KOPT-K1 (cell line): ENCODE results near the gene CAMKK1.

ENCODE experiments used
- H3K27ac ChIP-seq: fragments of 200-600 bp; sonication (generic); 2 replicates; pipeline ENCODE4 v1.5.1; 2016; ENCODE audit warnings: antibody characterized with exemption, mild to moderate bottlenecking, low read depth, low read length; ENCODE audit not compliant: poor library complexity, severe bottlenecking
- H3K36me3 ChIP-seq: fragments of 200-600 bp; sonication (generic); 2 replicates; pipeline ENCODE4 v1.5.1; 2017; ENCODE audit warnings: antibody characterized with exemption, mild to moderate bottlenecking, low read length, moderate library complexity; ENCODE audit not compliant: insufficient read depth
- H3K9me3 ChIP-seq: fragments of 200-600 bp; sonication (generic); 2 replicates; pipeline ENCODE4 v1.5.1; 2017; ENCODE audit warnings: antibody characterized with exemption, low read length, mild to moderate bottlenecking; ENCODE audit not compliant: insufficient read depth, poor library complexity, severe bottlenecking

Gene CAMKK1

GRCh38 chr17:3894188-3894587 is 1.3 kb upstream of the CAMKK1 start:
- H3K36me3 ChIP-seq: no peaks in the 10 kb centered on the region
- H3K27ac ChIP-seq: no peak overlapping the region
- no peaks in the 10 kb centered on the region for H3K9me3 ChIP-seq

- peak overlapping the region; percentile 54 for H3K27ac ChIP-seq
- no peaks in the 10 kb centered on the region for H3K9me3 ChIP-seq
- H3K36me3 ChIP-seq: no peaks in the 10 kb centered on the region
Observed at GRCh38 chr17:3893720-3894116, 865 bp upstream of the CAMKK1 start.

DNA sequence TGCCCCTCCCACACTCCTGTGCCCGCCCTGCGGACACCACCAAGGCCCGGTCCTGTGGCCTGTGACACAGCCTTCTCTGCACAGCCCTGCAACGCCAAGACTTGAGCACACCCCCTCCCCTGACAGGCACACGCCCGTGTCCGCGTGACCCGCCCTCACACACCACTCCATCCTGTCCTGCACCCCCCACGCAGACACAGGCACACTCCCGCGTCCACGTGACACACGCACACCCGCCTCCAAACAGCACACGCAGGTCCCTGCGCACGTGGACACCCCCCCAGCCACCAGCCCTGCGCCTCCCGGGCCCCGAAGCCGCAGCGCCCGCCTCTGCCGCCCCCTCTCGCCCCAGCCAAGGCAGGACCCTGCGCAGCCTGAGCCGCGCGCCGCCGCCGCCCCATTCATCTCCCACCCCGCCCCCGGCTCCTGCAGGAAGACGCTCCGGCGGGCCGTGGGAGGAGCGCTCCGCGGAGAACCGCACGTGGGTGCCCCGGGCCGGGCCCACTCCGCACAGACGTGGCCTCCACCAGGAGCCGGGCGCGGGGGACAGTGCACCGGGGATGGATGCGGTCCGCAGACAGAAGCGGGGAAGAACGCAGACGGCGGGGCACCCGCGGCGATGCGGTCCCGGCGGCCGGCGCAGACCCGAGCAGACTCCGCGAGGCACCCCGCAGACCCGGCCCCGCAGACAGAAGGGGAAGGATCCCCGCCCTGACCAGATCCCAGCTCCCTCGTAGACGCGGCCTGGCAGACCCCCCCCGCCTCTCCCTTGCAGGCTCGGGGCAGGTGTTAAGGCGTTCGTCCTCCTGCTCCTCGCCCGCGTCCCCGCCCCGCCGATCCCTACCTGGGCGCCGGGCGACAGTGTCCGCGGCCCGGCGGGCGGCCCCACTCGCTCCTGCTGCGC is 506 bp downstream of the CAMKK1 start:
- Histone ChIP-seq H3K36me3 (no peaks in the 10 kb centered on the region), H3K9me3 (no peaks in the 10 kb centered on the region), H3K27ac (peak overlapping the region; percentile 16)

- H3K36me3 ChIP-seq: no peaks in the 10 kb centered on the region
- no peak overlapping the region for H3K27ac ChIP-seq
- H3K9me3 ChIP-seq: no peaks in the 10 kb centered on the region
Observed at GRCh38 chr17:3891626-3892094, 1.2 kb downstream of the CAMKK1 start.

- Histone ChIP-seq H3K9me3 (no peaks in the 10 kb centered on the region), H3K36me3 (no peaks in the 10 kb centered on the region), H3K27ac (no peak overlapping the region)
Observed at GRCh38 chr17:3890878-3891219, 2.0 kb downstream of the CAMKK1 start.

DNA sequence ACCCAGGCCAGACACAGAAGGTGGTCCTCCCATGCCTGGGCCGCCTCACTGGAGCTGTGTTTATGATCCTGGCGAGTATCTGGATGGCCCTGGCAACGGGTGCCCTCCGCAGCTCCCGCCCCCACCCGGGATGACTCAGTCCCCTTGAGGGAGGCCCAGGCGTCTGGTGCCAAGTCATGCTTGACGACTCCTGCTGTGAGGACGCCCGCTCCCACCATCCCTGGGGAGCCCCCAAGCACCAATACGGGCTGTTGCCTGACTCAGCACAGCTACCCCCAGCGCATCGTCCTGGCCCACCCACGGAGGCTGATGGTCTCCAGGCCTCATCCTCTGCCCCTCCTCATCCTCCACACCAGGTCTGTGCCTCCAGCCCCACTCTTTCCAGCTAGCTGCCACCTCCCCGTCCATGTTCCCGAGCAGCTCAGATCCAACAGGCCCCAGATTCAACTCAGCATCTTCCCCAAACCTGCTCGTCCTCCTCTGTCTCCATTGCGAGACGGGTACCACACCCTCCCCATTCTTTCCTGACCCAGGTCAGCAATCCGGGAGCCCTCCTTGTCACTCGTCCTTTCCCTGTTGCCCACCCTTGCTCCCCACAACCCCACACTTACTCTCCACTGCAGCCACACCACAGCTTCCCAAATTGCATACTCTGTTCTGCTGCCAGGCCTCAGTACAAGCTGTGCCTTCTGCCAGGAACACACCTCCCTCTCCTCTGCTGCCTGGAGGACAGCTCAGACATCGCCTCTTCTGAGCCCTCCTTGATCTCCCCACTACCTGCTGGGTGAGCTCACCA is 2.6 kb downstream of the CAMKK1 start:
- Histone ChIP-seq H3K36me3 (no peaks in the 10 kb centered on the region), H3K9me3 (no peaks in the 10 kb centered on the region), H3K27ac (no peak overlapping the region)

DNA sequence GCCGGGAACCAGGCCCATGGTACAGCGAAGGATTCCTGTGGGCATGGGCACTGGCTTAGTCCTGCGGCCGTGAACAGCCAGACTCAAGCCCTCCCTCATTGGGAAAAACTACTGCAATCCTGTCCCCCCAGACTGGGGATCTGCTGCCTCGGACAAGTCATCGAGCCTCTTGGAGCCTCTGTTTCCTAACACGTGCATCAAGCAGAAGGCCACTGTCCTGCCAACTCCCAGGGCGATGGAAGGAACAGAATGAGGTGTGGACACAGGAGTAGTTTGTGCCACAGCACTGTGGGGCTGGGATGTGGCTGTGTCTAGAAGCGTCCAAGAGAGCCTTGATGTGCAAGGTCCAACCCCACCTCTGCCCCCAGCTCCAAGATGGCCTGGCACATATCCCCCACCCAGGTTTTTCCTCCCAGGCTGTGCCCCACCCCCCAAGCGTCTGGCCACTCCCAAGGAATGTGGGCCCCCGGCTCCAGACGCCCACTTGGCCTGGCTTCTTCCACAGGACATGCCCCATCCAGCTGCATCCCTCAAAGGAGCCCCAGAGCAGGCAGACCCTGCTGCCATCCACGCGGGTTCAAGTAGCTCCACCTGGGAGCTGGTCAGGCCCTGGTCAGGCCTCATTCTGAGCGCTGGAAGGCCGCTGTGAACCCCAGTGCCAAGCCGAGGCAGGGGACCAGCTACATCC is 3.4 kb downstream of the CAMKK1 start:
- H3K9me3 ChIP-seq: no peaks in the 10 kb centered on the region
- H3K36me3 ChIP-seq: no peaks in the 10 kb centered on the region
- no peak overlapping the region for H3K27ac ChIP-seq

DNA sequence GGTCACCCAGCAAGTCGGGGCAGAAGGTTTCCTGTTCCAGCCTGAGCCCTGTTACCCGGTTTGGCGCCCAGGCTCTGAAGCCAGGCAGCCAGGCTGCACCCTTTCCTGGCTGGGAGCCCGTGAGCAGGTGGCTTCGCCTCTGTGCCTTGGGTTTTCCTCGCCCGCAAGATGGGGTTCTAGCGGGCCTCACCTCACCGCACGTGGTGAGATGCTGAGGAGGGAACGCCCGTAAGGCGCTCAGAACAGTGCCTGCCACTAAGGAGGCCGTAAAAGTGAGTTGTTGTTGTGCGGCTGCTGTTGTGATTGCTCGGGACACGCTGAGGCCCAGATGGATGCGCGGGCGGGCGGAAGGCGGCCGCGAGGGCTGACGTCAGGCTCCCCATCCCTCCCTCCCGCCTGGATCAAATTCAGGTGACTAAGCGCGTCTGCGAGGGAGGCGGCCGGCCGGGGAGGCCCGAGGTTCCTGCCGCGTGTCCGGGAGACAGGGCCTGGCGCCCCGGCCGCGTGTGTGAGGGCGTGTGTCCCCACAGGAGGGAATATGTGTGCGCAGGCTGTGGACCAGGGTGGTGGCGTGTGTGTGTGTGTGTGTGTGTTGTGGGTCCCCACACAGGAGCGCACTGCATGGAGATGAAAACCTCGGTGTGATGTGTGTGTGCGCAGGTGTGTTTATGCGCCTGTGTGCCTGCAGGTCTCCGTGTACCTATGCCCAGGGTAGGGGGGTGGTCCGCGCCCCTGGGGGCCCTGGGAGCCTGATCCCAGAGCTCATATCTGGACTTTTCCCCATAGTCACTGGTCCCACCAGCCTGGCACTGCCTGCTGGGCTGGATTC is 4.3 kb downstream of the CAMKK1 start:
- no peaks in the 10 kb centered on the region for H3K9me3 ChIP-seq

DNA sequence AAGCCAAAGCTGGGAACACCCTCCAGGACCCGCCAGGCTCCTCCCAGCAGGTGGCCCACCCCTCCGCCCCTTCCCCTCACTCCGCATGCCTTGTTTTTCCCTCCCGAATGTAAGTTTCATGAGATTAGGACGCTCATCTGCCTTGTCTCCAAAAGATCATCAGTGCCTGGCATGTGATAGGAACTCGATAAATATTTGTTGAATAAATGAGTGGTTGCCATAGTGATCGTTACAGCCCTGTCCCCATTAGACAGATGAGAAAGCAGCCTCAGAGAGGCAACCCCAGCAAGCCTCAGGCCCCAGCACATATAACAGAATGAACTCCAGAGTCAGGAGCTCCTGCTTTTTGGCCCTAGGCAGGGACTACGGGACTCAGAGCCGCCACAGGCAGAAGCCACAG is 5.0 kb downstream of the CAMKK1 start:
- Histone ChIP-seq H3K27ac (peak overlapping the region; percentile 37), H3K9me3 (no peaks in the 10 kb centered on the region), H3K36me3 (no peaks in the 10 kb centered on the region)

More for the DNA sequence above, 4.3 kb downstream of the CAMKK1 start:
- Histone ChIP-seq H3K36me3 (no peaks in the 10 kb centered on the region), H3K27ac (peak overlapping the region; percentile 37)

DNA sequence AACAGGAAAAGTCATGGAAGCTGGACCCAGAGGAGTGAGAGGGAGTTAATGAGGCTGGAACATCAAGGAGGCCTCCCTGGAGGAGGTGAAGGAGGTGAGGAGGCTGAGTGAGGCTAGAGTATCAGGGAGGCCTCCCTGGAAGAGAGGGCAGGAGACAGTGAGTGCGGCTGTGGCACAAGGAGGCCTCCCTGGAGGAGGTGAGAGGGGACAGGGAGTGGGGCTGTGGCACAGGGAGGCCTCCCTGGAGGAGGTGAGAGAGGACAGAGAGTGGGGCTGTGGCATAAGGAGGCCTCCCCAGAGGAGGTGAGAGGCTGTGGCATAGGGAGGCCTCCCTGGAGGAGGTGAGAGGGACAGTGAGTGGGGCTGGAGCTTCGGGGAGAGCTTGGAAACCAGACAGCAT is 5.5 kb downstream of the CAMKK1 start:
- Histone ChIP-seq H3K36me3 (no peaks in the 10 kb centered on the region), H3K27ac (no peak overlapping the region), H3K9me3 (no peaks in the 10 kb centered on the region)

- Histone ChIP-seq H3K36me3 (no peaks in the 10 kb centered on the region; the same call in 1 of the 2 replicates), H3K27ac (no peak overlapping the region), H3K9me3 (no peaks in the 10 kb centered on the region)
Observed at GRCh38 chr17:3886776-3887175, 6.1 kb downstream of the CAMKK1 start.

DNA sequence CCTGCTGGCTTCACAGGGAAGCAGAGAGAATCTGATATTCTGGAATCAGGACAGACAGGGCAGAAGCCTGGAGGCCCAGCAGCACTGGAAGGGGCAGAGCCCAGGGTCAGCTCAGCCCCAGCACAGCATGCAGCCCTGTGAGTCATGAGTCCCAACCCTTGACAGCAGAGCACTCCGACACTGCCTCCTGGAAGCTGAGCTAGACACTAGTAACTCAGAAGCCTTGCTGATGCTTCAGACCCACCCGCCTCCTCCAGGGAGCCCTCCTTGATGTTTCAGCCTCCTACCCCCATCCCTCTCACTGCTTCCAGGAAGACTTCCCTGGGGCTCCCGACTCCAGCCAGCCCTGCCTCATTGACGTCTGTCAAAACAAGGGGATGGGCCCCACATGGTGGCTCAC is 6.9 kb downstream of the CAMKK1 start:
- no peaks in the 10 kb centered on the region for H3K9me3 ChIP-seq
- no peak overlapping the region for H3K27ac ChIP-seq
- no peaks in the 10 kb centered on the region; the same call in 1 of the 2 replicates for H3K36me3 ChIP-seq

GRCh38 chr17:3885271-3885670 is 7.6 kb downstream of the CAMKK1 start:
- Histone ChIP-seq H3K36me3 (no peaks in the 10 kb centered on the region; the same call in 1 of the 2 replicates), H3K27ac (no peak overlapping the region), H3K9me3 (no peaks in the 10 kb centered on the region)

DNA sequence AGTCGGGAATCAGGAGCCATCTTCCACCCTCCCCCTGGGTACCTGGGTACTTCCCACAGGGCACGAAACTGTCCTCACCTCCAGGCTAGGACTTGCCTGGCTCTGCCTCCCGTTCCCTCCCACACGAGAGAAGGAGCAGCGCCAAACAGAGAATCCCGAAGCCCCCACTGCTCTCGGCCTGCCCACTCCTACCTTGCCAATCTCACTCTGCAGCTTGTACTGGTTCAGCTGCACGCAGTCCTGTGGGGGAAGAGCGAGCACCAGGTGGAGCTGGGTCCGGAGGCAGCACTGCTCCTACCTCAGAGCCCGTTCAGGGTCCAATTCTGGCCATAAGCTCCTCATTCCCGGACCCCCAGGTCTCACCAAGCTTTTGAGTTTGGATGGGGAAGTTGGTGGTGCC is 8.7 kb downstream of the CAMKK1 start:
- Histone ChIP-seq H3K36me3 (no peaks in the 10 kb centered on the region; the same call in 1 of the 2 replicates), H3K9me3 (no peaks in the 10 kb centered on the region), H3K27ac (no peak overlapping the region)
